AG04450 (cell line): ENCODE data around the gene KRT77. TPM values are rescaled to one million over a fixed set of nuclear protein-coding genes. Genes with fewer than 3 reads are reported as not detected.

ENCODE experiments used
- CTCF ChIA-PET: fragments of 300-600, 350-600 bp; formaldehyde crosslinking; extraction: SDS; loops from one replicate; lab custom pipeline; 2022; ENCODE audit warnings: antibody characterized with exemption, inconsistent platforms; lab: Charles Lee
- POLR2A ChIA-PET: fragments of 350-600 bp; formaldehyde crosslinking; extraction: SDS; loops from one replicate; lab custom pipeline; 2021; ENCODE audit warnings: antibody characterized with exemption, inconsistent platforms; lab: Yijun Ruan, JAX
- DNase-seq: peaks from one replicate; pipeline ENCODE4 v3.0.0-alpha.2; 2011; ENCODE audit warnings: low read depth, low spot score
- H3K27ac ChIP-seq: one replicate; pipeline ENCODE4 v1.5.1; 2012; ENCODE audit warnings: low read depth, low read length, control low read depth
- H3K27me3 ChIP-seq: one replicate; pipeline ENCODE4 v1.6.0; 2012; ENCODE audit warnings: low read length; ENCODE audit not compliant: control insufficient read depth, insufficient read depth
- H3K4me3 ChIP-seq: 2 replicates; pipeline ENCODE4 v1.5.1; 2011; ENCODE audit warnings: mild to moderate bottlenecking, low read depth, low read length, control low read depth
- H3K9me3 ChIP-seq: 2 replicates; pipeline ENCODE4 v1.5.1; 2012; ENCODE audit warnings: low read length; ENCODE audit not compliant: control insufficient read depth, insufficient read depth
- CTCF ChIP-seq: IDR thresholded peaks from 2 replicates; pipeline ENCODE4 v1.5.1; 2011; ENCODE audit warnings: low read depth, low read length, control low read depth, inconsistent platforms
- polyA plus RNA-seq: library from polyadenylated mRNA; depleted of rRNA; stranded (reverse); fragments of >200 nt; gene quantifications from 2 replicates; pipeline ENCODE4 v1.2.3, GENCODE V29; 2011

Gene KRT77
- polyA plus RNA-seq, 1 experiment, result not detected

- ChIA-PET POLR2A (no interaction called here), CTCF (interaction anchor here (0.6 to 0.8 kb wide), 2 partner anchors 172 to 290 kb away, joined by 3 read pairs; no protein-coding TSS in a partner anchor)
- TF ChIP-seq CTCF, result no peak
- no peak overlapping the region for H3K4me3 ChIP-seq
- peaks cover 39% of the 10 kb centered on the region for H3K27me3 ChIP-seq
- no peak for DNase-seq
- H3K27ac ChIP-seq, result no peak overlapping the region
- no peaks in the 10 kb centered on the region; the same call in 1 of the 2 replicates for H3K9me3 ChIP-seq
These were observed 11.5 kb downstream of the KRT77 start for GRCh38 chr12:52691841-52692150.

GRCh38 chr12:52691076-52691840 is 12.1 kb downstream of the KRT77 start:
- ChIA-PET CTCF (interaction anchor here (0.6 to 0.8 kb wide), 2 partner anchors 173 to 290 kb away, joined by 3 read pairs; no protein-coding TSS in a partner anchor), POLR2A (no interaction called here)
- no peak for TF ChIP-seq CTCF
- Histone ChIP-seq H3K4me3 (no peak overlapping the region), H3K27me3 (peaks cover 39% of the 10 kb centered on the region), H3K27ac (no peak overlapping the region), H3K9me3 (no peaks in the 10 kb centered on the region; the same call in 1 of the 2 replicates)
- DNase-seq, result no peak

GRCh38 chr12:52690351-52691075 is 12.8 kb downstream of the KRT77 start:
- peaks cover 39% of the 10 kb centered on the region for H3K27me3 ChIP-seq
- no peak overlapping the region for H3K4me3 ChIP-seq
- no peak for DNase-seq
- no peaks in the 10 kb centered on the region; the same call in 1 of the 2 replicates for H3K9me3 ChIP-seq
- ChIA-PET POLR2A (no interaction called here), CTCF (no interaction called here)
- H3K27ac ChIP-seq, result no peak overlapping the region
- TF ChIP-seq CTCF, result no peak

- Histone ChIP-seq H3K27me3 (peaks cover 41% of the 10 kb centered on the region), H3K9me3 (no peaks in the 10 kb centered on the region; the same call in 1 of the 2 replicates), H3K27ac (no peak overlapping the region), H3K4me3 (no peak overlapping the region)
- no peak for TF ChIP-seq CTCF
- ChIA-PET CTCF (no interaction called here), POLR2A (no interaction called here)
- DNase-seq, result no peak
These were observed 13.4 kb downstream of the KRT77 start for GRCh38 chr12:52689936-52690335.

GRCh38 chr12:52689239-52689638 is 14.1 kb downstream of the KRT77 start:
- POLR2A ChIA-PET, result no interaction called here
- Histone ChIP-seq H3K27me3 (peaks cover 41% of the 10 kb centered on the region), H3K9me3 (no peaks in the 10 kb centered on the region; the same call in 1 of the 2 replicates), H3K27ac (no peak overlapping the region), H3K4me3 (no peak overlapping the region)
- DNase-seq, result no peak
- no peak for TF ChIP-seq CTCF
- CTCF ChIA-PET, result no interaction called here
